HG03460 (cell line): ENCODE data around the gene MAU2.
"Not testable (repeated sequence)": the region's sequence is repeated elsewhere in the genome, so short reads cannot be mapped to it uniquely, and the experiment has no call there.

Experiments
- ATAC-seq: cut with Tn5 transposase; IDR thresholded peaks from one replicate; pipeline ENCODE4 v1.9.1; 2021; ENCODE audit not compliant: unreplicated experiment

Gene MAU2

GRCh38 chr19:19345232-19345631 lies 24.6 kb downstream of the MAU2 start:
- no peak for ATAC-seq

DNA sequence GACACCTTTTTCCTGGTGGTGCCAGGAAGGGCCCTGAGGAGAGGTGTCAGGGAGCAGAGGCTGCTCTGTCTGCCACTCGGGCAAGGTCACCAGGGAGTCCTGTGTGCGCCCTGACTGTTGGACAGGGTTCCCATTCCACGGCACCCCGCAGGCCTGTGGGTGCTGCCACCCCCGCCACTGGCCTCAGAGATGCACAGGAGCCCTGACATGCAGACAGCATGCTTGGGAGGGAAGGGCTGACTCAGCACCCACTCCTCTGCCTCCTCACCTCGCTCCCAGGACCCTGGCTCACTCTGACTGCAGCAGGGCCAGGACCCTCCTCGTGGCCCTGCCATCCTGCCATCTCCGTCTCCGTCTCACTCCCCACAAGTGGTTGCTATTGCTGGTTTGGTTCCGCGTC lies 25.3 kb downstream of the MAU2 start:
- no peak for ATAC-seq

GRCh38 chr19:19347401-19348110 lies 26.9 kb downstream of the MAU2 start:
- ATAC-seq, result no peak

GRCh38 chr19:19348266-19348665 lies 27.6 kb downstream of the MAU2 start:
- ATAC-seq, result no peak

GRCh38 chr19:19349365-19349764 lies 28.7 kb downstream of the MAU2 start:
- ATAC-seq, result no peak

GRCh38 chr19:19350756-19351155 lies 30.1 kb downstream of the MAU2 start:
- not testable (repeated sequence) for ATAC-seq

GRCh38 chr19:19352823-19353222 lies 32.2 kb downstream of the MAU2 start:
- no peak for ATAC-seq

- ATAC-seq, result no peak
Measured at GRCh38 chr19:19354007-19354406, 33.4 kb downstream of the MAU2 start.

- ATAC-seq, result no peak
Measured at GRCh38 chr19:19354932-19355331, 34.3 kb downstream of the MAU2 start.

- ATAC-seq, result no peak
Measured at GRCh38 chr19:19355606-19356139, 35.0 kb downstream of the MAU2 start.

DNA sequence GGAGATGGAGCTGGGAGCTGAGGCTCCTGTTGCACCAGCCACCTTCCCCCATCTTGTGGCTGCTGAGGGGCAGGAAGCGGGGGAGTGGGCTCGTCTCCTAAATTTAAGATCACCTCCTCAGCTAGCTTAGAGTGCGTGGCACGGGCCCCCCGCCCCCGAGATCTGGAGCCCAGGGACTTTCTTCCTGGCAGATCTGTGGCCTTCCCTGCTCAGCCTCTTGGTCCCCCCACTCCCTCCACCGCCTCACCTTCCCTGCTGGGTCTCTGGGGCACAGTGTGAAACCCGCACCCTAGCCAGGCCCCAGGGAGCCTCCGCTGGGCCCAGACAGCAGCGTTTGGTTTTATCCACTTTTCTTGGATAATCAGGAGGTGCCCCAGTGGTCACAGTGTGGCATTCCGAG lies 35.9 kb downstream of the MAU2 start:
- ATAC-seq, result no peak

DNA sequence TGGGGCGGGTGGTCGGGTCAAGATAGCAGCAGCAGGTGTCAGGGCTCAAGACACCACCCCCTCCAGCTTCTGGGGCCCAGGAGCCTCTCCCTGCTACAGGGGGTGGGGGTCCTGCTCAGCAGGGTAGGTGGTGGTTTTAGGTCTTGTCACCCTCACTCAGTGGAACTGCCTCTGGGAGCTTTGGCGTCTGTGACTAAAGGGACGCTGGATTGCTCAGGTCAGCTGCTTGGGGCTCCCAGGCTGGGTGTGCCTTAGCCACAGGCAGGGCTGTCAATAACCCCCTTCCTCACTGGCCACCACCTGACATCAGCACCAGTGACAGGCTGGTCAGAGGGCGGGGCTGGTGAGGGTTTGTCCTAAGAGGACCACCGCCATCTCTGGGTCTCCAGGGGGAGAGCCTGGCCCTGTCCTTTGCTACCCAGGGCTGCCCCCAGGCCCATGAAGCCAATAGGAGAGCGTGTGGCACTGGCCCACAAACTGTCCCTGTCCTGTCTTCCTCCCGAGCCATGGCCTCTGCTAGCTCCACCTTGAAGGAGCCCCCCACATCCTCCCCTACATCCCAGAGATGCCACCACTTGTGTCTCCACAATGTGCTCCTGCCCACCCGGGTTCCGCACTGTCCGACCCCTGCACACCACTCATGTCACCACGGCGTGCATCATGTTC lies 36.4 kb downstream of the MAU2 start:
- ATAC-seq, result no peak

DNA sequence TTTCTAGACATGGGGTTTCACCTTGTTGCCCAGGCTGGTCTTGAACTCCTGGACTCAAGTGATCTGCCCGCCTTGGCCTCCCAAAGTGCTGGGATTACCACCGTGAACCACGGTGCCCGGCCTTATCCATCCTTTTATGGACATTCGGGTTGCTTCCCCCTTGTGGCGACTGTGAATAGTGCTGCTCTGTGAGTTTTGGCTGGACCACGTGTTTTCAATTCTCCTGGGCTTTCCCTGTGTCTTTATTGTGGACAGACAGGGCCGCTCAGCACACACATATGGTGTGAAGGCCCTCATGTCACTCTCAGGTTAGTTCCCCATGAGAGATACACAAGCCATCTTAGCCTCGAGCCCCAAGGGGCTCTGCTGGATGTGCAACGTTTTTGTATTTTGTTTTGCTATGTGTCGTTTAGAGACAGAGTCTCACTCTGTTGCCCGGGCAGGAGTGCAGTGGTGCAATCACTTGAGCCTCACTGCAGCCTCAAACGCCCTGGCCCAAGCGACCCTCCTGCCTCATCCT lies 40.5 kb downstream of the MAU2 start:
- ATAC-seq, result no peak

DNA sequence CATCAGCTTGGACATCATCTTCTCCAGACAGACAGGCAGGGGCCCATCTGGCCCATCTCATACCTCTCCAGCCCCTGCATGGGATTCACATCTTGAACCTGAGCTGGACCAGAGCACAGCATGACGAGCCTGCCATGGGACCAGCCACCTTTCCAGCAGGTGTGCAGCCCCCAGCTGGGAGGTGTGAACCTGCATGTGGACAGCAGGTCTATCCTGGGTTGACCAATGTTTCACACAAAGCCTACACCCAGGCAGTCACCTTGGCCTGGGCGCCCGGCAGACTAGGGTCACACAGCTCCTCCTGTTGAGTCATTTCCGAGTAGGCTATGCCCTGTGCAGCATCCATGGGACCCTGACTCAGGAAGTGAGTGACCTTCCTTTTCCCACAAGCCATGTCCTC lies 41.4 kb downstream of the MAU2 start:
- no peak for ATAC-seq

DNA sequence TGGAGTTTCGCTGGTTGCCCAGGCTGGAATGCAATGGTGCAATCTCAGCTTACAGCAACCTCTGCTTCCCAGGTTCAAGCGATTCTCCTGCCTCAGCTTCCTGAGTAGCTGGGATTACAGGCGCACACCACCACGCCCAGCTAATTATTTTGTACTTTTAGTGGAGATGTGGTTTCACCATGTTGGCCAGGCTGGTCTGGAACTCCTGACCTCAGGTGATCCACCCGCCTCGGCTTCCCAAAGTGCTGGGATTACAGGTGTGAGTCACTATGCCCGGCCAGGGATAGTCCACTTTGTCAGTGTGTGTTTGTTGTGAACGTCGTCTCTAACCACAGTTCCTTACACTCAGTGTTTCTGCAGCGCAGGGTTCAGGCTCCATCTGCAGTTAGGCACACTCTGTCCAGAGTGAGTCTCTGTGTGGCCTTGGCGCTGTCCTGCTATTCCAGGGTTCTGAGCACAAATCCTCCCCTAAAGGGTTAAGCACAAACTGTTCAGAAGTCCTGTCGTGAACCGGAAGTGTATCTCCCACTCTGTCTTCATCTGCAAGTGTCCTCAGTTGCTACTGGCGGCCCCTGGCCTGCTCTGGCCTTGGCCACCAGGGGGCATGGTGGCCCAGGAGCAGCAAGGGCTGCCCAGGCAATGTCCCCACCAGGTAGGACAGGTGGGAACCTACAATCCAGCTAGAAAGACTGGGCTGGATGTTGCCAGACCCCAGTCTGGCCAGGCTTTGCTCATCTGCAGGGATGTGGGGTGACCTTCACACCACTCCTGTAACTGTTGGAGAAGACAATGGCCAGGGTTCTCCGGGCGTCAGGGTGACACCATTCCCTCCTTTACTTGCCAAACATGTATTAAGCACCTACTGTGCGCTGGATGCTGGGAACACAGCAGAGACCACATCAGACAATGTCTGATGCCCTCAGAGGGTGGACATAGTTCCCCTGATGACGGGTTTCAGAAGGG lies 46.1 kb downstream of the MAU2 start:
- peak; percentile 55 for ATAC-seq

DNA sequence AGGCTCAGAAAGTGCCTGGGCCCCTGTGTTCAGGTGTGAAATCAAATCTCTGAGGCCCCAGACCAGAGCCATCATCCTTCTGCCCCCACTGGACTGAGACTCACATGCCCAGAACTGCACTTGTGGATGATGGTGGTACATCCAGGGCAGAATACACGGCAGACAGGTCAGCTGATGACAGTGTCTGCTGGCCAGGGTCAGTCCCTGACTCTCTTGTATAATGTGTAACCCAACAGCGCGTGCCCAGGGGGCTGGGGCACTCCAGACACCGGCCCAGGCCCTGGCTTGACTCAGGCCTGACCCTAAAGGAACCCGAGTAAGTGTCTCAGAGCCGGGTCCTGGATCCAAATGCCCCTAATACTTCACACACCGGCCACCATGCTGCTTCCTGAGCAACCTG lies 47.5 kb downstream of the MAU2 start:
- no peak for ATAC-seq

DNA sequence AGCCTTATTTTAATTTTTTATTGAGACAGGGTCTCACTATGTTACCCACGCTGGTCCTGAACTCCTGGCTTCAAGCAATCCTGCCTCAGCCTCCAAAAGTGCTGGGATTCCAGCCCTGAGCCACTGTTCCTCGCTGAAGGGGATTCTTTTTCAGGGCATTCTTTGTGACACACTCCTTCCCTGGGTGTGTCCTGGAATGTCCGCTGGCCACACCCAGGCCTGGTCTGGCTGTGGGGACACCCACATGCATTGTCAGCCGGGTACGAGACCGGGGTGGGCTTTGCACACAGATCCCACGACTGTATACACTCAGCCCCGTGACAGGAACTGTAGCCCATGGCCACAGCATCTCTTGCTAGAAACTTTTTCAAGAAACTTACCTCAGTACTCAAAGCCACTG lies 50.4 kb downstream of the MAU2 start:
- no peak for ATAC-seq

DNA sequence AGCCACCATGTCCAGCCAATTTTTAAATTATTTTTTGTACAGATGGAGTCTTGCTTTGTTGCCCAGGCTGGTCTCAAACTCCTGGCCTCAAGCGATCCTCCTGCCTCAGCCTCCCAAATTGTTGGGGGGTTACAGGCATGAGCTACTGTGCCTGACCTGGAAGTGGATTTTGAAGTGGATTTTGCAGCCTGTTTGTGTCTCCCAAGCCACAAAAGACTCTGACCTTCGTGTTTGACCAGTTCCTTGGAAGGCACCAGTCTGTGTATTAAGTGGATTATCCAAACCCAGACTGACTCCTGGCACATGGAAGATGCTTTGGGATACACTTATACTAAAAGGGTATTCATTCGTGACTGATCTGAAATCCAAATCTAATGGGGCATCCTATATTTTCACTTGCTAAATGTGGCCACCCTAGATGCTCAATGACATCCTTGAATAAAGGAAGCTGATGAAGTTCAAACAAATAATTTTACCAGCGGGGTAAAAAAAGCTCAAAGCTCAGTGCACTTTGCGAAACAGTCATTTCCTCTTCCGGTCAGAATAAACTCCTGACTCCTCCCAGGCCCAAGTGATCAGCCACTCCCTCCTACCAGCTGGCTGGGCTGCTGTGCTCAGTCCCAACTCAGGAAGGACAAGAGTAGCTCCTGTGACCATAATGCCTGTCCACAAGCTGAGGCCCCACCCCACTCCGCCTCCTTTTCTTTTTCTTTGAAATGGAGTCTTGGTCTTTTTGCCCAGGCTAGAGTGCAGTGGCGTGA lies 52.2 kb downstream of the MAU2 start:
- peak; percentile 84 for ATAC-seq

DNA sequence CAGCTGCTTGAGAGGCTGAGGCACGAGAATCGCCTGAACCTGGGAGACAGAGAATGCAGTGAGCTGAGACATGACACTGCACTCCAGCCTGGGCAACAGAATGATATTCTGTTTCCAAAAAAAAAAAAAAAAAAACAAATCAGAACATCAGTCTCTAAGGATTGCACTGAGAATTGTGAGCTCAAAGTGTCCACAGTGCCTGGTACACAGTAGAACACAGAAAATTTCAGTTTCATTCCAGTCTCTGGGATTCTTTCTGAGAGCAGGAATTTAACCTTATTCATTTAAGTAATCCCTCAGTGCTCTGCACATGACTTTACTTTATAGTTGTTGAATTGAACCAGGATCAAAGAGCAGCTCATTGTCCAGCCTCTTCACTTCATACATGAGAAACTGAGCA lies 58.9 kb downstream of the MAU2 start:
- no peak for ATAC-seq

GRCh38 chr19:19380316-19380715 lies 59.7 kb downstream of the MAU2 start:
- not testable (repeated sequence) for ATAC-seq
